Measurements from ENCODE around the gene RAP1GDS1. TPM values are rescaled to one million over a fixed set of nuclear protein-coding genes. Genes with fewer than 3 reads are reported as not detected.
"Not testable (repeated sequence)": the region's sequence is repeated elsewhere in the genome, so short reads cannot be mapped to it uniquely, and the experiment has no call there.

Gene RAP1GDS1
- total RNA-seq, 1 donor from 2014 or later, result 33.4 TPM

DNA sequence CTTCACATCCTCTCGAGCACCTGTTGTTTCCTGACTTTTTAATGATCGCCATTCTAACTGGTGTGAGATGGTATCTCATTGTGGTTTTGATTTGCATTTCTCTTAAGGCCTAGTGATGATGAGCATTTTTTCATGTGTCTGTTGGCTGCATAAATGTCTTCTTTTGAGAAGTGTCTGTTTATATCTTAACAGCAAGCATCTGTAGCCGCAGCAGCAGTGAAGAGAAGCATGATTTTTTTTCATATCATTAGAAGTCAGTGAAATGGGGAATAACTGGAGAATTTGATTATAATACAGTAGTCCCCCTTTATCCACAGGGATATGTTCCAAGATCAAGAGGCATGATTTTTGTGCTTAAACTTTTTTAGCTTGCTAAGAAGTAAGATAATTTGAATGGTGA, 27.5 kb downstream of the RAP1GDS1 start:
- not testable (repeated sequence) for DNase-seq (ENCODE audit: low spot score)

- DNase-seq (ENCODE audit: low spot score), result no peak
These were observed 28.2 kb downstream of the RAP1GDS1 start for GRCh38 chr4:98289375-98289774.

- DNase-seq (ENCODE audit: low spot score), result no peak
These were observed 29.3 kb downstream of the RAP1GDS1 start for GRCh38 chr4:98290511-98290910.

DNA sequence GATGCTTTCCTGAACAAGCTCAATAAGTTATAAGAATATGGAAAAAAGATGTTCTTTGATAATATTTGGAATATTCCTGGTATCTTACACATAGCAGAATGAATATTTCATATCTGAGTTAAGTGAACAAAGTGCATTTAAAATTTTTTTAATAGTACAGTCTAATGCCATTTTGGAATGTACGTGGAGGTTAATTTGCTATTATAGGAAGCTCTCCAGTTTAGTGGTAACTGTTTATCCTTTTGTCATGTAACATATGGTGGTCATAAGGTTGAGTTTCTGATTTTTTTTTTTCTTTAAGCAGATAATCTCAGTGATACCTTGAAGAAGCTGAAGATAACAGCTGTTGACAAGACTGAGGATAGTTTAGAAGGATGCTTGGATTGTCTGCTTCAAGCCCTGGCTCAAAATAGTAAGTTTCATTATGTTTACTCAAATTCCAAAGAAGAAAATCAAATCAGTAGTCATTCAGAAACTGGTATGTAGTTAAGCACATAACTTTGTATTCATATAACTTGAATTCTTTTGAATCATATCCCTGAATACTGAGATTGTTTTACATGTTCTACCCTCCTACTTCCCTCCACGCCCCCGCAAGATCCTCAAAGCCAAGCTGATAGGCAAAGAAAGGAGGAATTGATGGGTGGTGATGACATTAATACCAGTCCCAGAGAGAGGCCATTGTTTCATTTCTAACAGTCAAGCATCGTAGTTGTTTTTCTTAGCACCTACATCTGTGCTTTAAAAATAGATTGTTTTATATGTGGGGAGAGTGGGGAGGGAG, 32.1 kb downstream of the RAP1GDS1 start:
- DNase-seq (ENCODE audit: low spot score), result no peak

DNA sequence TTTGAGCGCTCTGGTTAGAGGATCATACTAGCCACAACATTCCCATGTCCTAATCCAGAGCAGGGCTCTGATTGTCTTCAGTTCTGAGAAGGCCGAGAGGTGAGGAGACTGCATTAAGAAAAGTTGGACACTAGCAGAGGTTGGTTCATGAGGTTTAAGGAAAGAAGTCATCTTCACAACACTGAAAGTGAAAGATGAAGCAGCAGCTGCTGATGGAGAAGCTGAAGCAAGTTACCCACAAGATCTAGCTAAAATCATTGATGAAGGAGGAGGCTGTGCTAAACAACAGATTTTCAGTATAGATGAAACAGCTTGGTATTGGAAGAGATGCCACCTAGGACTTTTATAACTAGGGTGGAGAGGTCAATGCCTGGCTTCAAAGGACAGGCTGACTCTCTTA, 36.8 kb downstream of the RAP1GDS1 start:
- no peak for DNase-seq (ENCODE audit: low spot score)

GRCh38 chr4:98300706-98301105, 39.5 kb downstream of the RAP1GDS1 start:
- no peak for DNase-seq (ENCODE audit: low spot score)

- DNase-seq (ENCODE audit: low spot score), result no peak
These were observed 44.4 kb downstream of the RAP1GDS1 start for GRCh38 chr4:98305576-98305975.

GRCh38 chr4:98310867-98311266, 49.7 kb downstream of the RAP1GDS1 start:
- DNase-seq (ENCODE audit: low spot score), result no peak

DNA sequence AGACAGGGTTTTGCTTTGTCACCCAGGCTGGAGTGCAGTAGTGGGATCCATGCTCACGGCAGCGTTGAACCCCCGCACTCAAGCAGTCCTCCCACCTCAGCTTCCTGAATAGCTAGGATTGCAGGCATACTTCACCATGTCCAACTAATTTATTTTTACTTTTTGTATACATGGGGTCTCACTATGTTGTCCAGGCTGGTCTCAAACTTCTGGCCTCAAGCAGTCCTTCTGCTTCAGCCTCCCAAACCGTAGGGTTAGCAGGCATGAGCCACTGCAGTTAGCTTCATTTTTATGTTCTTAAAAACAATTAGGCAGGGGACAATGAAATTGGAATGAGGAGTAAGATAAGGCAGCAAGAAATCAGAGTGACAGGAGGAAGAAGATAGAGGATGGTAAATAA, 50.5 kb downstream of the RAP1GDS1 start:
- no peak for DNase-seq (ENCODE audit: low spot score)

DNA sequence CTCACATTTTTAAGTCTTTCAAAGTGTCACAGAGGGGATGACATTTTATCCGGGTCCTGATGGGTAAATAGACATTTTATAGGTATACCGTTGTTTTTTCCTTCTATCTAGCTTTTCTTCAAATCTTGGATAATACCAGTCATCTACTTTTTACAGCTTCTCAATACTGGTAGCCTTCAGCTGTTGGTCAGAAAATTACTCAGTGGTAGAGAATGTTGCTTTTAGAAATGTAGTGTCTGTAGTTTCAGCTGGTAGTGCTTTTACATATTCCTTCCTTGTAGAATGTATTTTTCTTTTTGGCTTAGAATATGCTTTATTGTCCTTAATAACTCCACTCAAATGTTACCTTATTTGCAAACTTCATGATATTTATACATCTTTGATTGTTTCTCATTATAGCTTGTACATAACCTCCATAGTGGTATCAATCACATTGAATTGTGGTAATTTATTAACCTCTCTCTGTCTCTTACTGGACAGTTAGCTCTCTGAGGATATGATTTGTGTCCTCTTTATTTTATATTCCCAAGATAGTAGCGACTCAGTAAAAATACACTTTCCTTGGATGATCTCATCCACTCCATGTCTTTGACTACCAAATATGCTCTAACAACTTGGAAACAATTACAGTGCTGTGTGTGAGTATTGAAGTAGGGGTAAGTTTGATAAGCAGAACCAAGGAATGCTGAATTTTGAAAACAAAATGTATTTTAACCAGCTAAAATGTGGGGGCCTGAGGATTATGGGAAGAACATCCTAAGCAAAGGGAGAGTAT, 53.8 kb downstream of the RAP1GDS1 start:
- no peak for DNase-seq (ENCODE audit: low spot score)

- no peak for DNase-seq (ENCODE audit: low spot score)
These were observed 57.3 kb downstream of the RAP1GDS1 start for GRCh38 chr4:98318521-98318920.

GRCh38 chr4:98319021-98319420, 57.8 kb downstream of the RAP1GDS1 start:
- DNase-seq (ENCODE audit: low spot score), result no peak

- DNase-seq (ENCODE audit: low spot score), result no peak
These were observed 65.0 kb downstream of the RAP1GDS1 start for GRCh38 chr4:98326168-98326567.

- DNase-seq (ENCODE audit: low spot score), result no peak
These were observed 66.5 kb downstream of the RAP1GDS1 start for GRCh38 chr4:98327694-98328093.

DNA sequence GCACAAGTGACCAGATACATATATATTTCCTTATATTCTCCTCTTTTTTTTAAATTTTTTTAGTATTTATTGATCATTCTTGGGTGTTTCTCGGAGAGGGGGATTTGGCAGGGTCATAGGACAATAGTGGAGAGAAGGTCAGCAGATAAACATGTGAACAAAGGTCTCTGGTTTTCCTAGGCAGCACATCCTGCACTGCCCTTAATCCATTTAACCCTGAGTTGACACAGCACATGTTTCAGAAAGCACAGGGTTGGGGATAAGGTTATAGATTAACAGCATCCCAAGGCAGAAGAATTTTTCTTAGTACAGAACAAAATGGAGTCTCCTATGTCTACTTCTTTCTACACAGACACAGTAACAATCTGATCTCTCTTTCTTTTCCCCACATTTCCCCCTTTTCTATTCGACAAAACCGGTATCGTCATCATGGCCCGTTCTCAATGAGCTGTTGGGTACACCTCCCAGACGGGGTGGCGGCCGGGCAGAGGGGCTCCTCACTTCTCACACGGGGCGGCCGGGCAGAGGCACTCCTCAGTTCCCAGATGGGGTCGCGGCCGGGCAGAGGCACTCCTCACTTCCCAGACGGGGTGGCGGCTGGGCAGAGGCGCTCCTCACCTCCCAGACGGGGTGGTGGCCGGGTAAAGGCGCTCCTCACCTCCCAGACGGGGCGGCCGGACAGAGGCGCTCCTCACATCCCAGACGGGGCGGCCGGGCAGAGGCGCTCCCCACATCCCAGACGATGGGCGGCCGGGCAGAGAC, 68.9 kb downstream of the RAP1GDS1 start:
- not testable (repeated sequence) for DNase-seq (ENCODE audit: low spot score)

DNA sequence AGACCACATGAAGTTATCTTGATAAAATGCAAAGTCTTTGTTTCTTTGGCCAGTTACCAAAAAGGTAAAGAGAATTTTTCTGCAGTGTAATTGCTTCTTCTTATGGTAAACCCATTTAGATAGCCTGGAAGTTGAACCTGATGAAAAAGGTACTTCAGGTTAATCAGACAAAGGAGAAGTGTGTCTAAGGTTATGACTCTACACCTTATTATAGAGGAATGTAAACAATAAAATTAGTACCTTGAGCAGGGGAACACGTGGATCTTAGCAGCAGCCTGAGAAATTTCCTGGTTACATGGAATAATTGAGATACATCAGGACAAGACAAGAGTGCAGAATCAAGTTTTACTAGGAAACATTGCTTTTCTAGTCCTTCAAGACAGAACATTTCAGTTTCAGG, 70.8 kb downstream of the RAP1GDS1 start:
- DNase-seq (ENCODE audit: low spot score), result no peak

DNA sequence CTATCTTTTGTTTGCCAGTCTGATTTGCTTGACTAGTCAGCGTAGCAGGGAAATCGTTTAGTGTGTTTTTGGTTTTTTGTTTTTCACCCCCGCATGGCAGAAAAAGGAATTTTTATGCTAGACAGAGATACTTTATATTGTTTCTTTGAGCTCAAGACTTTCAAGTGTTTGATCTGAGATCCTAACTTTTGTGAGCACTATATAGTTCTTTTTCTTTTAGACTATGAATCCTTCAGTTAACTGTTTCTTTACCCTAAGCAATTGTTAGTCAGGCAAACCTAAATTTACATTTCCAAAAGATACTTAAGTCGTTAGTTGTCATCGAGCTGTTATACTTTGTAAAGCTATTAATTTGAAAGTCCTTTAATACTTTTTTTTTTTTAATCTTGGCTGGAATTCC, 73.3 kb downstream of the RAP1GDS1 start:
- DNase-seq (ENCODE audit: low spot score), result no peak

DNA sequence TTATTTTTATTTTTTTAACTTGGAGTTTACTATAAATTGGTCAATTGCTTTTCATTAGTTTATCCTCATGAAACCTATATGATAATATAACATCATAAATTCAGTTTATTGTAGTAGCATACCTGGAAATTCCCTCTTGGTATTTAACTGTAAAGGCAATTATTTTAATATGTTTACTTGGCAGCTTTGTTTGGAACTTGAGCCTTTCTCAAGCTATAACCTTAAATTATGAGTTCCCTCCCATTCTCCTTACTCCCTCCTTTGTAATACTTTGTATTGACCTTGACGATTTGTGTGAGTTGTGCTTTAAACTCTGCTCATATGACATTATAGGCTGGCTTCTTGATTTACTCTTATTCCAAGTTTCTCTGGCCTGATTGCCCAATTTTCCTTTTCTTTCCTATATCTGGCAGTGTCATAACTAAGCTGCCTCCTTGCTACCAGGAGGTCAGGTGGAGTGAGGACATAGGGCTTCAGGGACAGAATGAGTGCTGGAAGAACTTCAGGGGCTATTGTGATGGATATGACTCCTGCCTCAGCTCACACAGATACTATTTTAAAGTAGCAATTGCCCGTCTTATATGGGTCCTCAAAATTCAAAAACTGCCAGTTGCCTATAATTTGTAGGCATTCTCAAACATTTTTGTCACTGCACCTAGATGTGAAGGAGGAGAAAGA, 77.7 kb downstream of the RAP1GDS1 start:
- DNase-seq (ENCODE audit: low spot score), result no peak

DNA sequence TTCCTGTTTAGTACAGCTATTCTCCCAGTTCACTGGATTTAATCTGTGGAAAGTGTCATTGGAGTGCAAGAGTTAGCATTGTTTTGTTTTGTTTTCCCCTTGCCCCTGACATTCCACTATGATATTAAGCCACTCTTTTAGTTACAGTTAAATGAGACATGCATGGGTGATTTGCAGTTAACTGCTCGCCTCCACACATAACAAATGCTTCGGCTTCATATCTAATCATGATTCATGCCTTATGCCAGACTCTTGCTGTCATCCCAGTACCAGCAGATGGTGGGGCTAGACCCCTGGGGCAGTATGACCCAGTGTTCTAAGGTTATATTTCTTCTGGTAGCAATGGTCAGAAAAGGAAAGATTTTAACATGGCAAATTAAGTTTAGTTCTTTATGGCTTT, 80.1 kb downstream of the RAP1GDS1 start:
- no peak for DNase-seq (ENCODE audit: low spot score)

DNA sequence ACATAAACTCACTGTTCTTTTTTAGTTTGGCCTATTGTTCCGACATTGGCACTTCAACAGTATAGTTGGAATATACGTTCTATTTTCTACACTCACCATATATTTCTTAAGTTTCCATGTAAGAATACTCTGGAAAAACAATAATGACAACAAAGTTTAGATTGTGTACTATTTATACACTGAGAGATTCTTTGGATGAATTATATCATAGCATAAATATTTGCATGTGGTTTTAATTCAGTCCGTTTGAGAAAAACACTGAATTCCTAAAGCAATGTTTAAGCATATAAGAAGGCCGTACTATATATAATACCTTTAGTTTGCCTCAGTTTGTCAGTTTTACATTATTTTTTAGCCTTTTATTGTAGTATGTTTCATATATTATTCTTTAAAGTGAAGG, 82.4 kb downstream of the RAP1GDS1 start:
- DNase-seq (ENCODE audit: low spot score), result no peak

DNA sequence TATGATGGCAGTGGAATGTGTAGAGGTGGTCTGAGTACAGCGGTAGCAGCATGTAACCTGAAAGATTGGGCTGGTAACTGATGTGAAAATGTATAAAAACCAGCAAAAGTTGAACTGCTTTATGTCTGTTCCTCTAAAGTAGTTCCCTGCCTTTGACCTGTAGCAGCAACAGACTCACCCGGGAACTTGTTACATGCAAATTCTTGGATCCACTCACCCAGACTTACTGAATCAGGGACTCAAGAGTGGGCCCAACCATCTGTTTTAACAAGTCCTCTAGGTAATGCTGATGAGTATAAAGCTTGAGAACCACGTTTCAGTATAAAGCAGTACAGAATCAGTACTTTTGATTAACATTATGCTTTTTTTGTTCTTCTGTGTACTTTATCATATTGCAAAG, 84.7 kb downstream of the RAP1GDS1 start:
- no peak for DNase-seq (ENCODE audit: low spot score)

GRCh38 chr4:98352396-98352795, 91.2 kb downstream of the RAP1GDS1 start:
- DNase-seq (ENCODE audit: low spot score), result no peak
